ENCODE results near the gene PNPLA7.

- TF ChIP-seq CTCF (IDR thresholded peaks at IDR 0.05) (no peak), POLR2A (IDR thresholded peaks at IDR 0.05) (no peak)
Observed at GRCh38 chr9:137478613-137478961, 71.6 kb downstream of the PNPLA7 start.
